Stimulated activated CD4-positive, alpha-beta T cell treated with anti-CD3 and anti-CD28 coated beads, Interleukin-4, amount 100 ng/mL, for 24 hours (primary cell): ENCODE measurements around the gene KIRREL2.
"Not testable (repeated sequence)": the region's sequence is repeated elsewhere in the genome, so short reads cannot be mapped to it uniquely, and the experiment has no call there.

Experiments used
- DNase-seq: peaks from one replicate; pipeline ENCODE4 v3.0.0-alpha.2; 2020

The KIRREL2 gene

DNA sequence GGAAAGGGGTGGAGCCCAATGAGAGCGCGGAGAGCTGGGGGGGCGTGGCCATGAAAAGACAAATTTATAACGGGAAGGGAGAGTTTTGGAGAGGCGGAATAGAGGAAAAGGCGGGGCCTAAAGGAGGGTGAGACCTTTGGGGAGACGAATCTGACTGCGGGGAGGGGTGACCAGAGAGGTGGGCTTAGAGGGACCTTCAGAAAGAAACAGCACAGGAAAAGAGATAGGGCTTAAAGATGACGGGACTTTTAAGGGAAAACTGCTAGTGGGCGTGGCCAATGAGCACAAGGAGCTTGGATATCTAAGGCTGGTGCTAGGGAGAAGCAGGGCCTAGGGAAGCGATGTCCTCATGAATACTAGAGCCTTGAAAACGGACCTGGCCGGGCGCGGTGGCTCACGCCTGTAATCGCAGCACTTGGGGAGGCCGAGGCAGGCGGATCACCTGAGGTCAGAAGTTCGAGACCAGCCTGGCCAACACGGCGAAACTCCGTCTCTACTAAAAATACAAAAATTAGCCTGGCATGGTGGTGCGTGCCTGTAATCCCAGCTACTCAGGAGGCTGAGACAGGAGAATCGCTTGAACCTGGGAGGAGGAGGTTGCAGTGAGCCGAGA is 13.5 kb downstream of the KIRREL2 start:
- not testable (repeated sequence) for DNase-seq

DNA sequence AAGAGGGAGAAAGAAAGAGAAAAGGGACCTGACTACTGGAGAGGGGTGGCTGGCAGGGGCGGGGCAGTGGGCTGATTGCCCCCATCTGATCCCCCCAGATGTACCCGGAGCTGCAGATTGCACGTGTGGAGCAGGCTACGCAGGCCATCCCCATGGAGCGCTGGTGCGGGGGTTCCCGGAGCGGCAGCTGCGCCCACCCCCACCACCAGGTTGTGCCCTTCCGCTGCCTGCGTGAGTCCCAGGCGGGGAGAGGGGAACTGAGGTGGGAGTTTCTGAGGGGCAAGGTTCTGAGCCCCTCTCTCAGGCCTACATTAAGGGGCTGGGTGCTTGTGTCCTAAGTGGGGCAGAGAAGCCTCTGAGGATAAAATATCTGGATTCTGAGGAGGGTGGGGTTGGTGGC is 14.1 kb downstream of the KIRREL2 start:
- DNase-seq: no peak

DNA sequence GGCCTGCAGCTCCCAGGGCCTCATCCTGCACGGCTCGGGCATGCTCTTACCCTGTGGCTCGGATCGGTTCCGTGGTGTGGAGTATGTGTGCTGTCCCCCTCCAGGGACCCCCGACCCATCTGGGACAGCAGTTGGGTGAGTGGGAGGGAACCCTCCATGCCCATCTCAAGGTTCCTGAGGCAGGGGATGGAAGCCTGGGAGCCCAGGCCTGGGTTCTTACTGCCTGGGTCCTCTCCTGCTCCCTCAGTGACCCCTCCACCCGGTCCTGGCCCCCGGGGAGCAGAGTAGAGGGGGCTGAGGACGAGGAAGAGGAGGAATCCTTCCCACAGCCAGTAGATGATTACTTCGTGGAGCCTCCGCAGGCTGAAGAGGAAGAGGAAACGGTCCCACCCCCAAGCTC is 14.9 kb downstream of the KIRREL2 start:
- no peak for DNase-seq

DNA sequence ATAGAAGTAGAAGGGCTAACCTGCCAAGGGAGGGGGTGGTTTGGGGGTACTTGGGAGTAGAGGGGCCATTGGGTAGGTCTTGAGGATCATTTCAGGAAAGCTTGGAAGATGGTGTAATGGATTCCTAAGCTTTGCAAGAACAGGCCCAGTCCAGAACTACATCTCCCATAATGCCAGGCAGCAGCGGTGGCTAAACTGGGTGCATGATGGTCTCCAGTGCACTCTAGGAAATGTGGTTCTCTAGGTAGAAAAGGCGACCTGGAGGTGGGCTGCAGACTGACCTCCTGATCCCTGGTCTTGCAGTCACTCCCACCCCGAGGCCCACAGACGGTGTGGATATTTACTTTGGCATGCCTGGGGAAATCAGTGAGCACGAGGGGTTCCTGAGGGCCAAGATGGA is 15.5 kb downstream of the KIRREL2 start:
- DNase-seq: no peak

DNA sequence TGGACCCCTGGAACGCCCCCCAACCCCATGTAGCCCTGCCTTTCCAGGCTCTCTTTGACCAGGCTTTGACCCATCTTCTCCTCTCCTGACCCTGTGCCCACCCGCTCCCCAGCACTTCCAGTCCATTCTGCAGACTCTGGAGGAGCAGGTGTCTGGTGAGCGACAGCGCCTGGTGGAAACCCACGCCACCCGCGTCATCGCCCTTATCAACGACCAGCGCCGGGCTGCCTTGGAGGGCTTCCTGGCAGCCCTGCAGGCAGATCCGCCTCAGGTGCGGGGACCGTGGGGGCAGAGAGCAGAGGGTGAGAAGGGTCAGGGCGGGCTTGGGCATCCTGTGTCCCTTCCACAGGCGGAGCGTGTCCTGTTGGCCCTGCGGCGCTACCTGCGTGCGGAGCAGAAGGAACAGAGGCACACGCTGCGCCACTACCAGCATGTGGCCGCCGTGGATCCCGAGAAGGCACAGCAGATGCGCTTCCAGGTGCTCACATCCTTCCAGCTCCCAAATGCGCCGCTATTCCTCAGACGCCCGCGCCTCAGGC is 17.8 kb downstream of the KIRREL2 start:
- DNase-seq: no peak

DNA sequence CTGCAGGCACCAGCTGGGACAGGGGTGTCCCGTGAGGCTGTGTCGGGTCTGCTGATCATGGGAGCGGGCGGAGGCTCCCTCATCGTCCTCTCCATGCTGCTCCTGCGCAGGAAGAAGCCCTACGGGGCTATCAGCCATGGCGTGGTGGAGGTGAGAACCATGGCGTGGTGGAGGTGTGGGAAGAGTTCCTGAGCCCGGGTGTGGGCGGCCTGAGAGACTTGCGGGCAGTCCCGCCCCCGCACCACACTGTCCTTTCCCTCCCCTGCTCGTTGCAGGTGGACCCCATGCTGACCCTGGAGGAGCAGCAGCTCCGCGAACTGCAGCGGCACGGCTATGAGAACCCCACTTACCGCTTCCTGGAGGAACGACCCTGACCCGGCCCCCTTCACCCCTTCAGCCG is 22.4 kb downstream of the KIRREL2 start:
- no peak for DNase-seq

DNA sequence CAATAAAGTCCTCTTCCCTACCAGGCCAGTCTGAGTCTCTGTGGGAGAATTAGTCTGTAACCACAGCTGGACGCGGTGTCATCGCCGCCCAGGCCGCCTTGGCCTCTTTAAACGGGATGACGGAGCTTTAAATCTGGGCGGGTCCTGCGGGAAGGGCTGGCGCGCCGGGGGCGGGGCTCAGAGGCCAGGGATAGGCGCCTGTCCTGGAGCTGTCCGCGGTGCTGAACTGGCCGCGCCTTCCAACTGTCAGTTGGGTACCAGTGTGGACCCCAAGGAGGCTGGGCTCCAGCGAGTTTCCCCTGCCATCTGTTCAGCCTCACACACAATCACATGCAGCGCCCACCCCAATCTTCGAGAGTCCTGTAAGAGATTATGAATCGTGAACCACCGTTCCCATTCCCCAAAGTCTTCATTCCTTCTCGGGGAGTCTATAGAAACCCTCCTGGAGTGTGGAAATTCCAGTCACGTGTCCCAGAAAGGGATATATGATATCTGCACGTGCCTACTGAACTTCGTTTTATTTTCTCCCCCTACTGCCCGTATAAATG is 23.1 kb downstream of the KIRREL2 start:
- peak; percentile 81 for DNase-seq

DNA sequence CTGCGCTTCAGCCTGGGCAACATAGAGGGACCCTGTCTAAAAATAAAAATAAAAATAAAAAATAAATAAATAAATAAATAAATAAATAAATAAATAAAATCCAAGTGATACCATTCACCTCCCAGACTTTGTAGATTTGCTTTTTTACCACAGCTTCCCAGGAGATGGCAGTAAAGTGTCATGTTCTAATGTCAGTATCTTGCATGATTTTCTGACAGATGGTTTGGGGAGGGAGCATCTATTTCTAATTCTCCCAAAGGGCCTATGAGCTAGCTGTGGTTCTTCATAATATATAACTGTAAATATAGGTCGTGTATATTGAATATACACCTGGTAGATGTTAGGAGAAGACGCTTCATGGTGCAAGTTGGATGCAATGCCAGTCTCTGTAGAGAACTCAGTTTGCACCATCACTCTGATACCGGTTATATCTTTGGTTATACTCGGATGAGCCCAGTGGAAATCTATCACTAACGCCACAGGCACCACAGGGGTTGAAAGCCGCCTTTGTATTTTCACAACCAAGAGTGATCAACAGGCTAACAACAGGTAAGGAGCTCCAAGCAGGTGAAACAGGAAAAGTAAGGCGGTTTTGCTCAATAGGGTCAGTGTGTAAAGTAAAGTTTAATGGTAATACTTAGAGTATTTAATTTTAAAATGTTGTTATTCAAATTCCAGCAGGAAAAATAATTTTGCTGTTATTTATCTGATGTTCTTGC is 25.6 kb downstream of the KIRREL2 start:
- peak; percentile 51 for DNase-seq

DNA sequence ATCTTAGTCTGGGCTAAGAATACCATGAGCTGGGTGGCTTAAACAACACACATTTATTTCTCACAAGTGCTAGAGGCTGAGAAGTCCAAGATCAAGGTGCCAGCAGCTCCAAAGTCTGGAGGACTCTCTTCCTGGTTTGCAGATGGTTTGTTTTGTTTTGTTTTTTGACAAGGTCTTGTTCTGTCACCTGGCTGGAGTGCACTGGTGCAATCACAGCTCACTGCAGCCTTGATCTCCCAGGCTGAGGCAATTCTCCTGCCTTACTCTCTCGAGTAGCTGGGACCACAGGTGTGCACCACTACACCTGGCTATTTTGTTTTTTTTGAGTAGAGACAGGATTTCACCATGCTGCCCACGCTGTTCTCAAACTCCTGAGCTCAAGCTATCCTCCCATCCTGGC is 27.2 kb downstream of the KIRREL2 start:
- no peak for DNase-seq

DNA sequence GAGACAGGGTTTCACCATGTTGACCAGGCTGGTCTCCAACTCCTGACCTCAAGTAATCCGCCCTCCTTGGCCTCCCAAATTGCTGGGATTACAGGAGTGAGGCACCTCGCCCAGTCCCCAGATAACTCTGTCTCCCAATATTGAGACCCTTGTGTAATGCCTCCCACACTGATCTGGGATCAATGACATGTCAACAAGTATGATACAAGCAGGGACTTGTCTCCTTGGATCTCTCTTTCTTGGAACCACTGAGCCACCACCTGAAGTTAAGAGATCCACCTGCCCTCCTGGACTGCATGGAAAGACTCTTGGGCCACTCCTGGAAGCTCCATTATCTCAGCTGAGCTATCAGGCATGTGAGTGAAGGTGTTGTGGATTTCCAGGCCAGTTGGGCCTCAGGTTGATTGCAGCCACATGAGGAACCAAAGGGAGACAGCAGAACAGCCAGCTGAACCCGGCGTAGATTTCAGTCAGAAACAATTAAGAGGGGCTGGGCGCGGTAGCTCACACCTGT is 28.6 kb downstream of the KIRREL2 start:
- no peak for DNase-seq

DNA sequence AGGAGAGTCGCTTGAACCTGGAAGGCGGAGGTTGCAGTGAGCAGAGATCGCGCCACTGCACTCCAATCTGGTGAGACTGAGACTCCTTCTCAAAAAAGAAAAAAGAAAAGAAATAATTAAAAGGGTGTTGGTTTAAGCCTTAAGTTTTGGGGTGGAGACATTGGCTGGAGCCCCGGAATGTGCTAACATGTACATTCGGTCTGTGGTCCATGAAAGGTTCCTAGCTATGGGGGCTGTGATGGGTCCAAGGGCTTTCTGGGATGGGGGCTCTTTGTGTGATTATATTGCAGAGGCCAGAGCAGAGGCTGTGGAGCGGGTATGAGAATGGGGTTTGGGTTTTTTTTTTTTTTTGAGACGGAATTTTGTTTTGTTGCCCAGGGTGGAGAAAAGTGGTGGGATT is 29.2 kb downstream of the KIRREL2 start:
- no peak for DNase-seq

DNA sequence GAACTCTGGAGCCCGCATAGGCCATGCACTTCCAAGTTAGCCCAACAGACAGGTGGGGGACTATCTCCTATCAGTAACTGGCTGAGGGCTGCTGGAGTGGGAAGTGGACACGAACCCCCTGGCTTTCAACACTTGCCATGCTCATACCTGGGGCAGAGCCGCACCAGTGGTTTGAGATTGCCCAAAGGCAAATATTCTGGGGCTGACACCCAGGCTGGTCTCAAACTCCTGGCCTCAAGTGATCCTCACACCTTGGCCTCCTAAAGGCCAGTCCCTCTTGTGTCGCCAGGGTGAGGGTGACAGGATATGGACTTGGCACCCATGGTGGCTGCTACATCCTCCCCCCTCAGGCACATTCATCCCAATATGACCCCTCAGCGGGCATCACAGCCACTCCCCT is 30.5 kb downstream of the KIRREL2 start:
- DNase-seq: no peak

DNA sequence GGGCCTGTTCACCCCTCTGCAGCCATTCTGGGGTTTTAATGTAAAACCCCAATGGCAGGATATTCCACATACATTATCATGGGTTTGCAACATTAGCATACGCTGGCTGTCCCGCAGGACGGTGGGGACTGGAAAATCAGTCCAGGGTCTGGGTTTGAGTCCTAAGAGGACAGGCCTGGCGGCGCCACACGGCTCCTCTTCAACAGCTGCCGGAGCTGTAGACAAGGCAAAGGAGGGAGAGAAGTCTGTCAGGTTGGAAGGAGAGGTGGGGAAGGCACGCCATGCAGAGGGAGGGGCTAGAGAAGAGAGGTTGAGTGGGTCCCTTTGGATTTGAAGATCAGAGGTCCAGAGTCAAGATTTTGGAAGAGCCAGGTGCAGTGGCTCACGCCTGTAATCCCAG is 31.7 kb downstream of the KIRREL2 start:
- no peak for DNase-seq

DNA sequence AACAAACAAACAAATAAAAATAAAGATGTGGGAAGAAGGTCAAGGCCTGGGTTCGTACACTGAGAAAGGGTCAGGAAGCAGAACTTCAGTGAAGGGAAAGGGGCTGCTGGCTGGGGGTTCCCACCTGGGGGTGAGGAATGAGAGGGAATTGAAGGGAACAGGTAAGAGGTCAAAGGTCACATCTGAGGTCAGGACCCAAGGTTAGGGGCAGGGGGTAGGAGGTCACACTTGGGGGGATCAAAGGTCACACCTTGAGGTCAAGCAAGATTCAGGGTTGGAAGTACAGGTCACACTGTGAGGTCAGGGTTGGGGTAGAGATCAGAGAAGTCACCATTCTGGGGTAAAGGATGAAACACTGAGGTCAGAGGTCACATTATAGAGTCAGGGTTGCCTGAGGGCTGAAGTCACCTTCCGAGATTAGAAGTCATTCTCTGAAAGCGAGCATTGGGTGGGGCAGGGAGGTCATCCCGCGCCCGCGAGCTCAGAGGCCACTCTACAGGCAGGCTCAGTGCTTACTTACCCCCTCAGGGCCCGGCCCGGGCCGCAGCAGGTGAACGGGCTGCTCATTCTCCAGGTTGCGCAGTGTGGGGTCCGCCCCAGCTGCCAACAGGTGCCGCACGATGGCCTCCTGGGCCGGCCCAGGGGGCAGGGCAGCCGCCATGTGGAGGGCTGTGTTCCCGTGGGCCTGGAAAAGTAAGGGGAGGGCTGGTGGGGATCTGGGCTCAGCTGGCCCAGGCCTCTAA is 32.8 kb downstream of the KIRREL2 start:
- DNase-seq: no peak

DNA sequence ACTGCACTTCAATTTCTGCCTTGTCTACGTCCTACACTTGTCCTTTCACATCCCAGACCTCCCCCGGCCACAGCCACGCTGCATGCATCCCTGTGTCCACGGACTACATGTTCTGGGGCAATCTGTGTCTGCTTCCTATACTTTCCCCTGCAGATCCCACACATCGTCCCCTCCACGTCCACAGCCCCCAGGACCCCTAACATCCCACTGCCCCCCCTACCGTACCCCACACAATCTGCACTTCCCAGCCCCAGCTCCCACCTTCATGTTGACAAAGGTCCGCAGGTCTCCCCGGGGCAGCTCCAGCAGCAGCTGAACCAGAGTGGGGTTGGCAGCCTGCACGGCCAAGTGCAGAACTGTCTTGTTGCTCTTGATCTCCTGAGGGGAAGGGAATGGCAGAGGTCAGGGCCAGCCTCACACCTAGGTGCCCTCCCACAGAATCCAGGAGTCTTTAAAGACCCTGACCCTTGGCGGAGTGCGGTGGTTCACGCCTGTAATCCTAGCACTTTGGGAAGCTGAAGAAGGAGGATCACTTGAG is 33.5 kb downstream of the KIRREL2 start:
- DNase-seq: no peak

DNA sequence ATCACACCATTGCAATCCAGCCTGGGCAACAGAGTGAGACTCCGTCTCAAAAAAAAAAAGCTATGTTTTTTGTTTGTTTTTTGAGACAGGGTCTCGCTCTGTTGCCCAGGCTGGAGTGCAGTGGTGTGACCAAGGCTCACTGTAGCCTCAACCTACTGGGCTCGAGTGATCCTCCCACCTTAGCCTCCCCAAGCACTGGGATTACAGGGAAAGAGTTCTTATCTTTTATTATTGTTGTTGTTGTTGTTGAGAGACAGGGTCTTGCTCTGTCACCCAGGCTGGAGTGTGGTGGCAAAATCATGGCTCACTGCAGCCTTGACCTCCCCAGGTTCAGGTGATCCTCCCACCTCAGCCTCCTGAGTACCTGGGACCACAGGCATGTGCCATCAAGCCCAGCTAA is 35.1 kb downstream of the KIRREL2 start:
- DNase-seq: not testable (repeated sequence)

DNA sequence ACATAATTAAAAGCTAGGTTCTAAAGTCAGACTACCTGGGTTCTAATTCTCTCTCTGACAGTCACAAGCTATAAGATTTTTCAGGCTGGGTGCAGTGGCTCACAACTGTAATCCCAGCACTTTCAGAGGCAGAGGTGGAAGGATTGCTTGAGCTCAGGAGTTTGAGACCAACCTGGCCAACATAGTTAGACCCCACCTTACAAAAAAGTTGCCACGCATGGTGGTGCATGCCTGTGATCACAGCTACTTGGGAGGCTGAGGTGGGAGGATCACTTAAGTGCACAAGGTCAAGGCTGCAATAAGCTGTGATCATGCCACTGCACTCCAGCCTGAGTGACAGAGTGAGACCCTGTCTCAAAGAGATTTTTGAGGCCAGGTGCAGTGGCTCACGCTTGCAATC is 37.6 kb downstream of the KIRREL2 start:
- no peak for DNase-seq

DNA sequence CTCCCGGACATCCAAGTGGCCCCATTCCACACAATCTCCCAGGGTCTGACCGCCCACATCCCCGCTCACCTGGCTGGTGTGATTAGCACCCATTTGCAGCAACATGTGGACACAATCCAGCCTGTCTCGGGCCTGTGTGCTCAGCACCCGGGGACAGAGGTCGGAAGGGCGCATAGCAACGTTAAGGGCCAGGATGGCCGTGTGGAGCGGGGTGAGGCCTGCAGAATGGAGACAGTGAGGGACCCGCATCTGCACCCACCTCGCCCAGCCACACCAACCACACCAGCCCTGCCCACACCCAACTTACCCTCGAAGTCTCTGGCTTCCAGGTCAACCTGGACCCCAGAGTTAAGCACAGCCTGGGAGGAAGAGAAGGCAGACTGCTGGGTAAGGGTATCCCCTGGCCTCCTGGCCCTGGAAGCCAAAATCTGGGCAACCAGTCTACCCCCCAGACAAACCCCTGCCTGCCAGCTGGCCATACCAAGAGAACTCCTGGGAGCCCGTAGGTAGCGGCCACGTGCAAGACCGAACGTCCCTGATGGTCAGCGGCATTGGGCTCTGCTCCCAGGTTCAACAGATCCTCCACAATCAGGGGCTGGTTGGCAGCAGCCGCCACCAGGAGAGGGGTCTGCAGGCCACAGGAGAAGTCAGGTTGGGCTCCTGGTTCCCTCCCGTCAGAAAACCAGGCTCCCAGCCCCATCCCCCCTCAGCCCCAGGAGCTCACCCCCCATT is 39.4 kb downstream of the KIRREL2 start:
- DNase-seq: no peak

DNA sequence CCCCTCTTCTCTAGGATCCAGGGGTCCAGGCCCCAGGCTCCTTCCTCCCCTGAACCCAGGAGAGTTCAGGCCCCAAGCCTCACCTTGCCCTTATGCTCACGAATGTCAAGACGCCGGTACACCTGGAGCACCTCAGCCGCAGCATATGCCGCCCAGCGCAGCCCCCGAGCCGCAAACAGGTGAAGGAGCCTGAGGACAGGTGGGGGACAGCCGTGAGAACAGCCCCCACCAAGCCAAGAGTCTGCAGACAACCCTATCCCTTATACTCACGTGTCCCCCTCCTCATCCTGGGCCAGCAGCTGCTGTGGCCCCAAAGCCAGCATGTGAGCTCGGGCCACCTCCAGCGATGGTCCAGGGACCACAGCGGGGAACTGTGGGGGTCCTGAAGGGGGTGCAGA is 39.9 kb downstream of the KIRREL2 start:
- DNase-seq: no peak

DNA sequence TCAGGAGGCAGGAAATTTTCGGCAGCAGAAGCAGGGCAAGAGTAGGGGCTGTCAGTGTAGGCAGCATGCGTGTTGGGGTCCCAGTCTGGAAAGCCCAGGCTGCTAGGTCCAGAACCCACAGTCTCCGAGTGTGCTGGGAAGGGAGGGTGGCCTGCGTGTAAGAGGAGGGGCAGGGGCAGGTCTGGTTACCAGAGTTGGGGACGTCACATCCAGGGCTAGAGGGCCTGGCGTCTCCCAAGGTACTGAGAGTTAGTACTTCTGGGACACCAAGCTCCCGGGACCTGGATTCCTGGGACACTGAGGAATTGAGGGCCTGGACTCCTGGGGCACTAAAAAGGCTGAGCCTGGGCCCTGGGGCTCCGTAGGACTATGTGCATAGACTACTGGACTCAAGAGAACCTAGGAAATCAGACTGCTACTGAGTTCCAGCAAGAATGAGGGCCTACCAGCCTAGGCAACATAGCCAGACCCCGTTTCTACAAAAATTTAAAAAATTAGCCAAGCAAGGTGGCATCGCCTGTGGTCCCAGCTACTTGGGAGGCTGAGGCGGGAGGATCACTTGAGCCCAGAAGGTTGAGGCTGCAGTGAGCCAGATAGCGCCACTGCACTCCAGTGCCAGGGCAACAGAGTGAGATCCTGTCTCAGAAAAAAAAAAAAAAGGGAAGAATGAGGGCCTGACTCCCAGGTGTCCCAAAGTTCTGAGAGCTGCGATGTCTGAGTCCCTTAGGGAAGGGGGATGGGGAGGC is 41.2 kb downstream of the KIRREL2 start:
- DNase-seq: no peak

DNA sequence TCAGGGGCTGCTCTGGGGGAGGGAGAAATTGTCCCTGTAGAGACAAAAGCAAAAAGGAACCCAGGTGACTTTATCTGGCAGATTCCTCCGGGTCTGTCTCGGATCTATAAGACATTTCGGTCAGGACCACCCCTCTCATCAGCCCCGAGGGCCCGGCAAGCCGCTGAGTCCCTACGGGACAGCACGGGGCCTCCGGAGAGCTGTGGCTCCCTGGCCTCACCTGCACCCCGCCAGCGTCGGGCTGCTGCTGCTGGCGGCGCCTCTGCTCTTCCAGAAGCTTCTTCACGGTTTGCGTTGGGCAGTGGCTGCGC is 41.7 kb downstream of the KIRREL2 start:
- DNase-seq: no peak
